ENCODE measurements around the gene USP2. TPM values are rescaled to one million over a fixed set of nuclear protein-coding genes. Genes with fewer than 3 reads are reported as not detected.

The USP2 gene
- total RNA-seq, 1 donor from 2014 or later, result 0.26 TPM

DNA sequence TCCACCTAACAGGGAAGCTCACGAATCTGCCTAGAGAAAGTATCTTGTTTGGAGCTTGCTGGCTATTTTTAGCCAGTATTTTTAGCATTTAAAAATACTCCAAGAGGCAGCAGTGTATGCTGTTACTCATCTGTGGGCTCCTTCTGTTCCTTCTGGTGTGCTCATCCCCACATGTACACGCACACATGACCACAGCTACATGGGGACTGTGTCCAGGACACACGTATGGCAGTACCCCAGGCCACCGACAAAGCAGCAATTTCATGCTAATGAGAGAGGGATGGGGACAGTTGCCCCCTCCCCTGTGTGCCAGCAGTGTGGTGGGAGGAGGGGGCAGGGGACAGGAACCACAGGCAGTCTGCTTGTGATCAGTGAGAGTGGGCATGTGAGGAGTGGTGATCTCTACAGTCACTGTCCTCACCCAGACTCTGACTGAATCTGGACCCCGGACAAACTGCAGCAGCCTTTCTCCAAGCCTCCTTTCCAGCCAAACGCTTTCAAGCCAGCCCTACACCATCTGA, 16.4 kb downstream of the USP2 start:
- H3K4me3 ChIP-seq (ENCODE audit: low read depth, low read length), result no peak overlapping the region
- H3K27me3 ChIP-seq (ENCODE audit: control insufficient read depth, insufficient read depth, low read length), result no peaks in the 10 kb centered on the region
- no peak for DNase-seq (ENCODE audit: low read depth)
- TF ChIP-seq CTCF (IDR thresholded peaks at IDR 0.05; ENCODE audit: insufficient read depth, low read length, severe bottlenecking), result no peak
- H3K36me3 ChIP-seq (ENCODE audit: control insufficient read depth, insufficient read depth, low read length), result no peaks in the 10 kb centered on the region
- FAIRE-seq, result no peak

DNA sequence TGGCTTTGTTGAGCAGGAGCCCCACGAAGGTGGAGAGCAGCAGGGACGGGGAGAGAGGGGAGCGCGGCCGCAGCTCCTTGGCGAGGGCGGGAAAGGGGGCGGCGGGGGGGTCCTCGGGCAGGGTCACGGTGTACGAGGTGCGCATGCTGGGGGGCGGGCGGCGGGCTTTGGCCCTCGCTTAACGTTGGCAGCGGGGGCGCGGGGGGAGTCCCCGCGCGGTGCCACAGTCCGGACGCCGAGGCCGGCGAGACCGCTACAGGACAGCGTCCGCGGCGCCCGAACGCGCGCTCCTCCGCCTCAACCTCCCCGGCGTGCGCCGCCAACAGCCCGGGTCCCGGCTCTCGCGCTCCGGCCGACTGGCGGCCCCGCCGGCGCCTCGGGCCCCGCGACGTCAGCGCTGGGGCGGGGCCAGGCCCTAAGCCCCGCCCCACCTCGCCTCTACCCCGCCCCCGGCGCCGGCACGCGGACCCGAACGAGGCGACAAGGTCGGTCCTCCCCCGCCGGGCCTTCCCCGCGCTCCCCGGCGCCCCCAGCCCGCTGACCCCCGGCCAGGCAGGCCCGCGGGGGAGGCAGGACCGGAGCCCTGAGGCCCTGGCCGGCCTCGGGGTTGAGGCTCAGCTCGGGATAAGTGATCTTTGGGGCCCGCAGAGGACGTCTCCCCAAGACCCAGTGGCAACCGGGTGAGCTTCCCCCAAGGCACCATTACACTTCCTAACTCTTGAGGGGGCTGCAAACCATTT, 17.5 kb downstream of the USP2 start:
- Histone ChIP-seq H3K4me3 (ENCODE audit: low read depth, low read length) (peak overlapping the region; percentile 43), H3K36me3 (ENCODE audit: control insufficient read depth, insufficient read depth, low read length) (no peaks in the 10 kb centered on the region), H3K27me3 (ENCODE audit: control insufficient read depth, insufficient read depth, low read length) (no peaks in the 10 kb centered on the region)
- FAIRE-seq (no peak), DNase-seq (ENCODE audit: low read depth) (no peak)
- no peak for TF ChIP-seq CTCF (IDR thresholded peaks at IDR 0.05; ENCODE audit: insufficient read depth, low read length, severe bottlenecking)

- FAIRE-seq (no peak), DNase-seq (ENCODE audit: low read depth) (no peak)
- no peaks in the 10 kb centered on the region for H3K27me3 ChIP-seq (ENCODE audit: control insufficient read depth, insufficient read depth, low read length)
- peak overlapping the region; percentile 43 for H3K4me3 ChIP-seq (ENCODE audit: low read depth, low read length)
- no peak for TF ChIP-seq CTCF (IDR thresholded peaks at IDR 0.05; ENCODE audit: insufficient read depth, low read length, severe bottlenecking)
- no peaks in the 10 kb centered on the region for H3K36me3 ChIP-seq (ENCODE audit: control insufficient read depth, insufficient read depth, low read length)
Observed at GRCh38 chr11:119363081-119363850, 18.2 kb downstream of the USP2 start.

GRCh38 chr11:119362741-119363080, 18.8 kb downstream of the USP2 start:
- peak; percentile 50 for FAIRE-seq
- no peak for DNase-seq (ENCODE audit: low read depth)
- Histone ChIP-seq H3K4me3 (ENCODE audit: low read depth, low read length) (no peak overlapping the region), H3K27me3 (ENCODE audit: control insufficient read depth, insufficient read depth, low read length) (no peaks in the 10 kb centered on the region), H3K36me3 (ENCODE audit: control insufficient read depth, insufficient read depth, low read length) (no peaks in the 10 kb centered on the region)
- no peak for TF ChIP-seq CTCF (IDR thresholded peaks at IDR 0.05; ENCODE audit: insufficient read depth, low read length, severe bottlenecking)

GRCh38 chr11:119361941-119362725, 19.4 kb downstream of the USP2 start:
- DNase-seq (ENCODE audit: low read depth), result no peak
- no peak for TF ChIP-seq CTCF (IDR thresholded peaks at IDR 0.05; ENCODE audit: insufficient read depth, low read length, severe bottlenecking)
- no peaks in the 10 kb centered on the region for H3K36me3 ChIP-seq (ENCODE audit: control insufficient read depth, insufficient read depth, low read length)
- no peak overlapping the region for H3K4me3 ChIP-seq (ENCODE audit: low read depth, low read length)
- H3K27me3 ChIP-seq (ENCODE audit: control insufficient read depth, insufficient read depth, low read length), result no peaks in the 10 kb centered on the region
- FAIRE-seq, result peak; percentile 52

Data from bronchial epithelial cell (primary cell).